ENCODE data around the gene FMN1.

FMN1 gene

GRCh38 chr15:33194704-33195670, at the start of gene FMN1:
FMN1 (minus strand) TSS chr15:33194714; CDS start chr15:33154914, 39,800 bp downstream.
- DNase-seq: no peak

- no peak for DNase-seq
Observed at GRCh38 chr15:33243869-33244268, 49.4 kb upstream of the FMN1 start.

- DNase-seq: no peak
Observed at GRCh38 chr15:33243393-33243792, 48.9 kb upstream of the FMN1 start.

- DNase-seq: no peak
Observed at GRCh38 chr15:33242669-33243191, 48.2 kb upstream of the FMN1 start.

- no peak for DNase-seq
Observed at GRCh38 chr15:33242165-33242564, 47.7 kb upstream of the FMN1 start.

- no peak for DNase-seq
Observed at GRCh38 chr15:33236841-33237509, 42.5 kb upstream of the FMN1 start.

- DNase-seq: no peak
Observed at GRCh38 chr15:33234020-33234461, 39.5 kb upstream of the FMN1 start.

GRCh38 chr15:33226559-33227181, 32.2 kb upstream of the FMN1 start:
- DNase-seq: no peak

- no peak for DNase-seq
Observed at GRCh38 chr15:33218071-33218491, 23.6 kb upstream of the FMN1 start.

- DNase-seq: no peak
Observed at GRCh38 chr15:33215941-33216872, 21.7 kb upstream of the FMN1 start.

- DNase-seq: no peak
Observed at GRCh38 chr15:33211176-33211808, 16.8 kb upstream of the FMN1 start.

GRCh38 chr15:33209575-33210481, 15.3 kb upstream of the FMN1 start:
- no peak for DNase-seq

GRCh38 chr15:33207646-33208045, 13.1 kb upstream of the FMN1 start:
- DNase-seq: no peak

- DNase-seq: no peak
Observed at GRCh38 chr15:33206366-33206765, 11.9 kb upstream of the FMN1 start.

- no peak for DNase-seq
Observed at GRCh38 chr15:33204926-33205325, 10.4 kb upstream of the FMN1 start.

- no peak for DNase-seq
Observed at GRCh38 chr15:33204087-33204486, 9.6 kb upstream of the FMN1 start.

GRCh38 chr15:33201491-33202231, 7.1 kb upstream of the FMN1 start:
- DNase-seq: no peak

- no peak for DNase-seq
Observed at GRCh38 chr15:33200903-33201302, 6.4 kb upstream of the FMN1 start.

- no peak for DNase-seq
Observed at GRCh38 chr15:33200444-33200843, 5.9 kb upstream of the FMN1 start.

GRCh38 chr15:33198541-33198940, 4.0 kb upstream of the FMN1 start:
- no peak for DNase-seq

Measured in KG1 (cell line).